Measurements from ENCODE around the gene FAM114A2.

DNA sequence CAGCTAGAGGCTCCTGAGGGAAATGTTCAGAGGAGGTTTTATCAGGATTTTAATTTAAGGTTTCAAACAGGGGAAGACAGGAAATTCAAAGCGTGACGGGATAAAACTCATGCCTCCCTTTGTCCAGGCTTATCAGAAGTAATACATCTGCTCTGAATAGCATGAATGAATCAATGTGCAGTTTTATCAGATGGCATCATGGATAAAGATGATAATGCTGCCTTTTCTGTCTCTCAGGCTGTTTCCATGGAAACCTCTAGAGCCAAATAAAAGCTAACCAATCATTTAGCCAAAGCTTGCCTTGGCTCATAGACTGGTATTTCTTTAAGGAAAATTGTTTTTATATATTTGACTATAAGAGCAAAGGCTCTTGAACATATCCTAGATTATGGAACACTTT lies 16.5 kb upstream of the FAM114A2 start:
- TF ChIP-seq, protein P1, sequence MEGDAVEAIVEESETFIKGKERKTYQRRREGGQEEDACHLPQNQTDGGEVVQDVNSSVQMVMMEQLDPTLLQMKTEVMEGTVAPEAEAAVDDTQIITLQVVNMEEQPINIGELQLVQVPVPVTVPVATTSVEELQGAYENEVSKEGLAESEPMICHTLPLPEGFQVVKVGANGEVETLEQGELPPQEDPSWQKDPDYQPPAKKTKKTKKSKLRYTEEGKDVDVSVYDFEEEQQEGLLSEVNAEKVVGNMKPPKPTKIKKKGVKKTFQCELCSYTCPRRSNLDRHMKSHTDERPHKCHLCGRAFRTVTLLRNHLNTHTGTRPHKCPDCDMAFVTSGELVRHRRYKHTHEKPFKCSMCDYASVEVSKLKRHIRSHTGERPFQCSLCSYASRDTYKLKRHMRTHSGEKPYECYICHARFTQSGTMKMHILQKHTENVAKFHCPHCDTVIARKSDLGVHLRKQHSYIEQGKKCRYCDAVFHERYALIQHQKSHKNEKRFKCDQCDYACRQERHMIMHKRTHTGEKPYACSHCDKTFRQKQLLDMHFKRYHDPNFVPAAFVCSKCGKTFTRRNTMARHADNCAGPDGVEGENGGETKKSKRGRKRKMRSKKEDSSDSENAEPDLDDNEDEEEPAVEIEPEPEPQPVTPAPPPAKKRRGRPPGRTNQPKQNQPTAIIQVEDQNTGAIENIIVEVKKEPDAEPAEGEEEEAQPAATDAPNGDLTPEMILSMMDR (IDR thresholded peaks at IDR 0.05), result no peak
- no peak for TF ChIP-seq EP300 (IDR thresholded peaks at IDR 0.05)
- TF ChIP-seq POLR2AphosphoS5 (IDR thresholded peaks at IDR 0.05), result no peak

Measured in stomach (tissue), 4 donors.